LNCAP (cell line): Measurements from ENCODE around the gene CPA5.

Source experiments
- CTCF ChIP-seq: fragments of 450-650 bp; IDR thresholded peaks from 2 replicates; pipeline ENCODE4 v1.5.1; 2017; ENCODE audit warnings: mild to moderate bottlenecking

The CPA5 gene

DNA sequence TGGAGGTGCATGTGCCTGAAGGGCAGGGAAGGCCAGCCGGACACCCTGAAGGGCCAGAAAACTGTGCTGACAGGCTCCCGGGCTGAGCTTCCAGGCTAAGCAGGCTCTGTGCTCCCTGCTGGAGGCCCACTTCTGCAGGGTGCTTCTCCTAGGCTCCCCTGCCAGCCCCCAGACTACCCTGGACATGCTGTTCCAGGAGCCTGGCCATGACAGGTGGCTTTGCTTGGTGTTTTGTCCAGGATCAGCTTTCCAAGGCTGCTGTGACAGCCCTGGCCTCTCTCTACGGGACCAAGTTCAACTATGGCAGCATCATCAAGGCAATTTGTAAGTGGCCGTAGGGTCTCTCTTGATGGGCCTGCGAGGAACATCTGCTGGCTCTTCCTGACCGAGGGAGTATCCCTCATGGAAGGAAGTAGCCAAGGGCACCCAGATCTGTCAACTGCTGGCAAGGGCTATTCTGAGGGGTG is 41.0 kb downstream of the CPA5 start:
- TF ChIP-seq CTCF = no peak

GRCh38 chr7:130386876-130387275 is 42.3 kb downstream of the CPA5 start:
- TF ChIP-seq CTCF = no peak

- no peak for TF ChIP-seq CTCF
Measured at GRCh38 chr7:130387306-130387627, 42.7 kb downstream of the CPA5 start.

- TF ChIP-seq CTCF = no peak
Measured at GRCh38 chr7:130387628-130388403, 43.2 kb downstream of the CPA5 start.

- no peak for TF ChIP-seq CTCF
Measured at GRCh38 chr7:130388671-130389070, 44.1 kb downstream of the CPA5 start.

- TF ChIP-seq CTCF = no peak
Measured at GRCh38 chr7:130390486-130390885, 45.9 kb downstream of the CPA5 start.

DNA sequence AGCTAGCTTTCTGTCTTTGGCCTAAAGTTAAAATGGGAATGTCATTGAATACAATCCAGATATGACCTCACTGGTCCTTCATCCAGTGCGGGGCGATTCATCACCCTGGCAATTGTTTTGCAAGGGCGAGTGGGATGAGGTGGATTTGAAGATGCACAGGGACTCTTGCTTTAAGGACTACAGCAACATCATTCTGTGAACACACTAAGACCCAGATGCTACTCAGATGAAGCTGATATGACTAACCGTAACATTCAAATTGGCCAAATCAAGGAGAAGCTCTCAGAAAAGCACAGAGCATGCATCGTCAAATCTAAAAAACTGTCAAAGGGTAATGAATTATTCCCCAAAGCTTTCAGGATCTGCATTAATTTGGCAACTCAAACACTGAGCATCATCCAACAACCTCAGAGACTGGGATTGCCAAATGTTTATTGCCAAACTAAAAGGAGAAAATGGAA is 48.5 kb downstream of the CPA5 start:
- no peak for TF ChIP-seq CTCF
